ENCODE results near the gene PPP1CC.

DNA sequence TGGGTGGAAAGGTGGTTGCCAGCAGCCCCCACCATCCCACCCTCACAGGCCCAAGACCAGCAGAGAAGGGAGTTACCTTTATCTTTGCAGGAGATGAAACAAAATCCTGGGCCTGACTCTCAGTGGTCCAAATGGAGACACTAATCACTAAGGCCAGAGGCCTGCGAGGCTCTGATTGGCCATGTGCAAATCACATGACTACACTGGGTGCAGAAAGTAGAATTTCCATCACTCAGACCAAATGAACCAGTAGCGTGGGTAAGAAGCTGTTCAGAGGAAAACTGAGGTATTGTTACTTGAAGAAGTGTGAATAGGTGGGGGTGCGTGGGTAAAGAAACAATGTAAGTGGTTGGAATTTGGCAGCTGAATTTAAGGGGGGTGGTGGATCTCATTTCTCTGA is 20.2 kb upstream of the PPP1CC start:
- no peak for TF ChIP-seq CTCF (IDR thresholded peaks at IDR 0.05)
- TF ChIP-seq POLR2AphosphoS5 (IDR thresholded peaks at IDR 0.05) = no peak
- no peak for TF ChIP-seq EP300 (IDR thresholded peaks at IDR 0.05)
